Measurements from ENCODE around the gene FOS.
"Not testable (repeated sequence)": the region's sequence is repeated elsewhere in the genome, so short reads cannot be mapped to it uniquely, and the experiment has no call there.

Gene FOS

GRCh38 chr14:75277008-75277814, 1.4 kb upstream of the FOS start:
- DNase-seq (ENCODE audit: low read depth), result no peak

- DNase-seq (ENCODE audit: low read depth), result no peak
Observed at GRCh38 chr14:75277815-75278421, 710 bp upstream of the FOS start.

- DNase-seq (ENCODE audit: low read depth), result no peak
Observed at GRCh38 chr14:75279153-75279762, 630 bp downstream of the FOS start.

GRCh38 chr14:75279763-75280290, 1.2 kb downstream of the FOS start:
- no peak for DNase-seq (ENCODE audit: low read depth)

GRCh38 chr14:75280291-75280830, 1.7 kb downstream of the FOS start:
- no peak for DNase-seq (ENCODE audit: low read depth)

- DNase-seq (ENCODE audit: low read depth), result no peak
Observed at GRCh38 chr14:75280831-75281653, 2.4 kb downstream of the FOS start.

- DNase-seq (ENCODE audit: low read depth), result no peak
Observed at GRCh38 chr14:75281654-75282019, 3.0 kb downstream of the FOS start.

GRCh38 chr14:75282170-75282554, 3.5 kb downstream of the FOS start:
- DNase-seq (ENCODE audit: low read depth), result no peak

GRCh38 chr14:75282555-75283161, 4.0 kb downstream of the FOS start:
- not testable (repeated sequence) for DNase-seq (ENCODE audit: low read depth)

- DNase-seq (ENCODE audit: low read depth), result no peak
Observed at GRCh38 chr14:75283162-75283832, 4.7 kb downstream of the FOS start.

- DNase-seq (ENCODE audit: low read depth), result no peak
Observed at GRCh38 chr14:75283833-75284563, 5.4 kb downstream of the FOS start.

GRCh38 chr14:75285331-75285730, 6.7 kb downstream of the FOS start:
- DNase-seq (ENCODE audit: low read depth), result no peak

- DNase-seq (ENCODE audit: low read depth), result no peak
Observed at GRCh38 chr14:75286313-75286712, 7.7 kb downstream of the FOS start.

- no peak for DNase-seq (ENCODE audit: low read depth)
Observed at GRCh38 chr14:75289840-75290388, 11.3 kb downstream of the FOS start.

GRCh38 chr14:75290851-75291250, 12.2 kb downstream of the FOS start:
- no peak for DNase-seq (ENCODE audit: low read depth)

- DNase-seq (ENCODE audit: low read depth), result no peak
Observed at GRCh38 chr14:75291331-75291730, 12.7 kb downstream of the FOS start.

GRCh38 chr14:75292101-75292563, 13.5 kb downstream of the FOS start:
- no peak for DNase-seq (ENCODE audit: low read depth)

GRCh38 chr14:75292886-75293285, 14.3 kb downstream of the FOS start:
- DNase-seq (ENCODE audit: low read depth), result no peak

GRCh38 chr14:75293920-75294648, 15.5 kb downstream of the FOS start:
- DNase-seq (ENCODE audit: low read depth), result peak; percentile 61
